GM12874 (cell line): Measurements from ENCODE around the gene ZNF362.

Experiments
- CTCF ChIP-seq: IDR thresholded peaks from 2 replicates; pipeline ENCODE4 v1.5.1; 2011; ENCODE audit warnings: low read depth, mild to moderate bottlenecking, control low read depth, low read length, moderate library complexity; ENCODE audit not compliant: insufficient read depth

The ZNF362 gene

GRCh38 chr1:33248244-33248643, 8.0 kb upstream of the ZNF362 start:
- no peak for TF ChIP-seq CTCF

- no peak for TF ChIP-seq CTCF
These were observed 6.9 kb upstream of the ZNF362 start for GRCh38 chr1:33249422-33249821.

GRCh38 chr1:33250217-33250616, 6.1 kb upstream of the ZNF362 start:
- no peak for TF ChIP-seq CTCF

- no peak for TF ChIP-seq CTCF
These were observed 5.6 kb upstream of the ZNF362 start for GRCh38 chr1:33250724-33251123.

GRCh38 chr1:33254491-33254890, 1.8 kb upstream of the ZNF362 start:
- TF ChIP-seq CTCF, result no peak

- no peak for TF ChIP-seq CTCF
These were observed 708 bp upstream of the ZNF362 start for GRCh38 chr1:33255347-33256220.

GRCh38 chr1:33256221-33256470, 146 bp upstream of the ZNF362 start:
- no peak for TF ChIP-seq CTCF

- no peak for TF ChIP-seq CTCF
These were observed 997 bp downstream of the ZNF362 start for GRCh38 chr1:33257207-33257771.
